Panc1 (cell line): ENCODE results near the gene RPL23.
A peak's percentile ranks its signal among the peaks of the same experiment; 100 is the strongest.

Source experiments
- POLR2AphosphoS5 ChIP-seq: IDR thresholded peaks from 2 replicates; pipeline ENCODE4 v1.6.1; 2012; ENCODE audit warnings: mild to moderate bottlenecking, low read depth, low read length, moderate library complexity
- REST ChIP-seq, 2 experiments: IDR thresholded peaks; 2 replicates each; pipeline ENCODE4 v1.6.1; 2011 to 2012; ENCODE audit warnings: low read depth in 2 of 2, control low read depth in 1 of 2, low read length in 1 of 2, mild to moderate bottlenecking in 1 of 2, moderate library complexity in 1 of 2; ENCODE audit not compliant: insufficient read depth in 1 of 2
- SIN3A ChIP-seq: IDR thresholded peaks from 2 replicates; pipeline ENCODE4 v1.6.1; 2012; ENCODE audit warnings: low read depth, mild to moderate bottlenecking, low read length, moderate library complexity, borderline replicate concordance; ENCODE audit not compliant: insufficient read depth
- TCF7L2 ChIP-seq: IDR thresholded peaks from 2 replicates; pipeline ENCODE4 v1.6.1; 2011; ENCODE audit warnings: mild to moderate bottlenecking, low read depth, low read length, inconsistent platforms
- TF ChIP-seq, protein P1 (sequence below): fragments of 450-650 bp; IDR thresholded peaks from 2 replicates; pipeline ENCODE4 v1.5.1; 2017; ENCODE audit warnings: mild to moderate bottlenecking

DNA sequence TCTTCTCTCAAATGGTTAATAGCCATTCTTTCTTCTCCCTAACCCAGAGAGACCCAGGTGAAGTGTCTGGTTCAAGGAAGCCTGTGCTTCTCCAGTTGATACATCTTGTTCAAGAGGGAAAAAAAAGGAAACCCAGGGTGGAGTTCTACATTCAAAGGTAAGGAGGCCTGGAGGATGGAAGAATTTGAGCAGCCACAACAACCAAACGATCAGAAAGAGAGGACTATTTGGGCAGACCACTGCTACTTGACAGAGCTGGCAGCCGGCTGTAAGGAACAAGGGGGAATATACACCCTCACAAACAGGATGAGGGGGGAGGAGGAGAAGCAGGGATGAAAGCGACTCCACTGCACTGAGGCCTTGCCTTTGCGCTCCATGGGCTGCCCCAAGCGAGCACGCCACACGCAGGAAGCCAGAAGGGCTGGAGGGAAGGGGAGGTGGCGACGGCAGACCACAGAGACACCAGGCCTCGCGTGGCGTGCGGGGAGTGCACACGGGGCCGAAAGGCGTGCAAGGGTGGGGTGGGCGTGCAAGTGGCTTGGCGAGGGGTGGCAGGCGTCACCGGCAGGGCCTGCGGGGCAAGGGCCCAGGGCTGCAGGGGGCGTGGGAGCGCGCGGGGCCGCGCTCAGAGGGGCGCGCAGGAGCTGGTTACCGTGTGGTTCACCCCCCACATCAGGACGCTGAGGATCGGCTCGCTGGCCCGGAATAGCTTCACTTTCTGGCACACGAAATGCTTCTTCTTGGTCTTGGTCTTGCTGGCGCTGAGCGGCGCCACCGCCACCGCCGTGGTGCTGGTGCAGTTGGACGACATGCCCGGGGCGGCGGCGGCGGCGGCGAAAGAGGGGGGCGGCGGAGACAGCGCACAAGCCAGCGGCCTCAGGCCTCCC is 54.7 kb downstream of the RPL23 start:
- TF ChIP-seq, protein P1, sequence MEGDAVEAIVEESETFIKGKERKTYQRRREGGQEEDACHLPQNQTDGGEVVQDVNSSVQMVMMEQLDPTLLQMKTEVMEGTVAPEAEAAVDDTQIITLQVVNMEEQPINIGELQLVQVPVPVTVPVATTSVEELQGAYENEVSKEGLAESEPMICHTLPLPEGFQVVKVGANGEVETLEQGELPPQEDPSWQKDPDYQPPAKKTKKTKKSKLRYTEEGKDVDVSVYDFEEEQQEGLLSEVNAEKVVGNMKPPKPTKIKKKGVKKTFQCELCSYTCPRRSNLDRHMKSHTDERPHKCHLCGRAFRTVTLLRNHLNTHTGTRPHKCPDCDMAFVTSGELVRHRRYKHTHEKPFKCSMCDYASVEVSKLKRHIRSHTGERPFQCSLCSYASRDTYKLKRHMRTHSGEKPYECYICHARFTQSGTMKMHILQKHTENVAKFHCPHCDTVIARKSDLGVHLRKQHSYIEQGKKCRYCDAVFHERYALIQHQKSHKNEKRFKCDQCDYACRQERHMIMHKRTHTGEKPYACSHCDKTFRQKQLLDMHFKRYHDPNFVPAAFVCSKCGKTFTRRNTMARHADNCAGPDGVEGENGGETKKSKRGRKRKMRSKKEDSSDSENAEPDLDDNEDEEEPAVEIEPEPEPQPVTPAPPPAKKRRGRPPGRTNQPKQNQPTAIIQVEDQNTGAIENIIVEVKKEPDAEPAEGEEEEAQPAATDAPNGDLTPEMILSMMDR, result no peak
- TF ChIP-seq POLR2AphosphoS5, result no peak
- TF ChIP-seq REST (IDR thresholded peaks at IDR 0.05; ENCODE audit: insufficient read depth in 1 of 2, low read depth in 2 of 2, low read length in 1 of 2), result no peak
- TF ChIP-seq TCF7L2, result no peak
- peak; percentile 65; the same call in 1 of the 2 replicates for TF ChIP-seq SIN3A
